ENCODE results near the gene CORO7.

CORO7 gene

GRCh38 chr16:4358236-4358635, 58.2 kb downstream of the CORO7 start:
- no peak overlapping the region for H3K4me3 ChIP-seq (ENCODE audit: low read depth in 1 of 2, low read length in 2 of 2)
- DNase-seq (no peak), ATAC-seq (ENCODE audit: insufficient read depth, low read depth) (no peak)
- H3K4me2 ChIP-seq (ENCODE audit: insufficient read depth, low read length): no peak overlapping the region
- no peak for TF ChIP-seq EZH2 (IDR thresholded peaks at IDR 0.05; ENCODE audit: borderline replicate concordance, low read depth, low read length, severe bottlenecking)
- TF ChIP-seq, protein P1, sequence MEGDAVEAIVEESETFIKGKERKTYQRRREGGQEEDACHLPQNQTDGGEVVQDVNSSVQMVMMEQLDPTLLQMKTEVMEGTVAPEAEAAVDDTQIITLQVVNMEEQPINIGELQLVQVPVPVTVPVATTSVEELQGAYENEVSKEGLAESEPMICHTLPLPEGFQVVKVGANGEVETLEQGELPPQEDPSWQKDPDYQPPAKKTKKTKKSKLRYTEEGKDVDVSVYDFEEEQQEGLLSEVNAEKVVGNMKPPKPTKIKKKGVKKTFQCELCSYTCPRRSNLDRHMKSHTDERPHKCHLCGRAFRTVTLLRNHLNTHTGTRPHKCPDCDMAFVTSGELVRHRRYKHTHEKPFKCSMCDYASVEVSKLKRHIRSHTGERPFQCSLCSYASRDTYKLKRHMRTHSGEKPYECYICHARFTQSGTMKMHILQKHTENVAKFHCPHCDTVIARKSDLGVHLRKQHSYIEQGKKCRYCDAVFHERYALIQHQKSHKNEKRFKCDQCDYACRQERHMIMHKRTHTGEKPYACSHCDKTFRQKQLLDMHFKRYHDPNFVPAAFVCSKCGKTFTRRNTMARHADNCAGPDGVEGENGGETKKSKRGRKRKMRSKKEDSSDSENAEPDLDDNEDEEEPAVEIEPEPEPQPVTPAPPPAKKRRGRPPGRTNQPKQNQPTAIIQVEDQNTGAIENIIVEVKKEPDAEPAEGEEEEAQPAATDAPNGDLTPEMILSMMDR (IDR thresholded peaks at IDR 0.05; ENCODE audit: borderline replicate concordance, extremely low read depth, low read length, poor library complexity, severe bottlenecking): peak; percentile 8
- no peaks in the 10 kb centered on the region for H3K9me3 ChIP-seq (ENCODE audit: insufficient read depth, low read length, severe bottlenecking)
- no peaks in the 10 kb centered on the region for H3K27me3 ChIP-seq (ENCODE audit: insufficient read depth, low read length, poor library complexity)
- peaks cover 20% of the 10 kb centered on the region; the same call in 1 of the 2 replicates for H4K20me1 ChIP-seq (ENCODE audit: insufficient read depth, low read length)
- H3K27ac ChIP-seq (ENCODE audit: low read length): no peak overlapping the region
- H3K4me1 ChIP-seq (ENCODE audit: insufficient read depth, low read length): no peaks in the 10 kb centered on the region
- H3K36me3 ChIP-seq (ENCODE audit: insufficient read depth, low read length): peaks cover 67% of the 10 kb centered on the region
- H3K79me2 ChIP-seq (ENCODE audit: insufficient read depth, low read length): no peaks in the 10 kb centered on the region
- H3K9ac ChIP-seq (ENCODE audit: low read depth, low read length): no peak overlapping the region
- no peak overlapping the region for H2AFZ ChIP-seq (ENCODE audit: low read depth, low read length)

- Histone ChIP-seq H3K9ac (ENCODE audit: low read depth, low read length) (no peak overlapping the region), H3K36me3 (ENCODE audit: insufficient read depth, low read length) (peaks cover 58% of the 10 kb centered on the region), H3K4me2 (ENCODE audit: insufficient read depth, low read length) (no peak overlapping the region), H3K4me1 (ENCODE audit: insufficient read depth, low read length) (peaks cover 6% of the 10 kb centered on the region), H3K9me3 (ENCODE audit: insufficient read depth, low read length, severe bottlenecking) (no peaks in the 10 kb centered on the region), H4K20me1 (ENCODE audit: insufficient read depth, low read length) (peaks cover 20% of the 10 kb centered on the region; the same call in 1 of the 2 replicates), H3K27me3 (ENCODE audit: insufficient read depth, low read length, poor library complexity) (no peaks in the 10 kb centered on the region), H3K27ac (ENCODE audit: low read length) (no peak overlapping the region), H3K4me3 (ENCODE audit: low read depth in 1 of 2, low read length in 2 of 2) (no peak overlapping the region), H2AFZ (ENCODE audit: low read depth, low read length) (no peak overlapping the region), H3K79me2 (ENCODE audit: insufficient read depth, low read length) (no peaks in the 10 kb centered on the region)
- DNase-seq: no peak
- TF ChIP-seq EZH2 (IDR thresholded peaks at IDR 0.05; ENCODE audit: borderline replicate concordance, low read depth, low read length, severe bottlenecking): no peak
- TF ChIP-seq, protein P1 (IDR thresholded peaks at IDR 0.05; ENCODE audit: borderline replicate concordance, extremely low read depth, low read length, poor library complexity, severe bottlenecking): no peak
- no peak for ATAC-seq (ENCODE audit: insufficient read depth, low read depth)
Observed at GRCh38 chr16:4356820-4357219, 59.6 kb downstream of the CORO7 start.

- no peak for ATAC-seq (ENCODE audit: insufficient read depth, low read depth)
Observed at GRCh38 chr16:4354512-4355409, 61.6 kb downstream of the CORO7 start.

More at GRCh38 chr16:4354512-4355409, 61.6 kb downstream of the CORO7 start:
- Histone ChIP-seq H3K4me2 (ENCODE audit: insufficient read depth, low read length) (no peak overlapping the region), H3K9ac (ENCODE audit: low read depth, low read length) (no peak overlapping the region), H3K36me3 (ENCODE audit: insufficient read depth, low read length) (peaks cover 43% of the 10 kb centered on the region), H3K27ac (ENCODE audit: low read length) (no peak overlapping the region), H3K4me3 (ENCODE audit: low read depth in 1 of 2, low read length in 2 of 2) (no peak overlapping the region), H3K27me3 (ENCODE audit: insufficient read depth, low read length, poor library complexity) (no peaks in the 10 kb centered on the region), H3K4me1 (ENCODE audit: insufficient read depth, low read length) (peaks cover 20% of the 10 kb centered on the region), H4K20me1 (ENCODE audit: insufficient read depth, low read length) (peaks cover 20% of the 10 kb centered on the region), H3K9me3 (ENCODE audit: insufficient read depth, low read length, severe bottlenecking) (no peaks in the 10 kb centered on the region), H2AFZ (ENCODE audit: low read depth, low read length) (no peak overlapping the region), H3K79me2 (ENCODE audit: insufficient read depth, low read length) (peaks cover 13% of the 10 kb centered on the region)
- no peak for DNase-seq
- no peak for TF ChIP-seq EZH2 (IDR thresholded peaks at IDR 0.05; ENCODE audit: borderline replicate concordance, low read depth, low read length, severe bottlenecking)
- TF ChIP-seq, protein P1 (IDR thresholded peaks at IDR 0.05; ENCODE audit: borderline replicate concordance, extremely low read depth, low read length, poor library complexity, severe bottlenecking): no peak
